ENCODE data around the gene SLC20A1.
"Not testable (repeated sequence)": the region's sequence is repeated elsewhere in the genome, so short reads cannot be mapped to it uniquely, and the experiment has no call there.

SLC20A1 gene

DNA sequence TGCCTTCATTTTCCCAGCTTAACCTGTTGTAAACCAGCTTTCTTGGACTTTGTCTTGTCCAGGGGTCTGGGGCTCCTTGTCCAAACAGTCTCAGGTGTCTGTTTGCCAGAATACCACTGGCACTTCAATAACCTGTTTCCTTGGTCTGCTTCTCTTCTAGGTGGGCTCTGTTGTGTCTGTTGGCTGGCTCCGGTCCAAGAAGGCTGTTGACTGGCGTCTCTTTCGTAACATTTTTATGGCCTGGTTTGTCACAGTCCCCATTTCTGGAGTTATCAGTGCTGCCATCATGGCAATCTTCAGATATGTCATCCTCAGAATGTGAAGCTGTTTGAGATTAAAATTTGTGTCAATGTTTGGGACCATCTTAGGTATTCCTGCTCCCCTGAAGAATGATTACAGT is 17.0 kb downstream of the SLC20A1 start:
- 91 to 99% methylated on average over 3 of the region's 3 CpGs for WGBS, 2 experiments
- Histone ChIP-seq H3K4me3 (ENCODE audit: insufficient read depth, low read depth, low read length) (no peak overlapping the region), H3K27ac (ENCODE audit: insufficient read depth, low read depth, low read length, poor library complexity, severe bottlenecking) (no peak overlapping the region), H3K4me1 (ENCODE audit: control insufficient read depth, insufficient read depth, low read length) (no peaks in the 10 kb centered on the region), H3K9me3 (ENCODE audit: control insufficient read depth, low read length) (no peaks in the 10 kb centered on the region), H3K36me3 (ENCODE audit: control insufficient read depth, insufficient read depth, low read length) (peaks cover 36% of the 10 kb centered on the region), H3K27me3 (ENCODE audit: control insufficient read depth, insufficient read depth, low read length, poor library complexity, severe bottlenecking) (no peaks in the 10 kb centered on the region)

DNA sequence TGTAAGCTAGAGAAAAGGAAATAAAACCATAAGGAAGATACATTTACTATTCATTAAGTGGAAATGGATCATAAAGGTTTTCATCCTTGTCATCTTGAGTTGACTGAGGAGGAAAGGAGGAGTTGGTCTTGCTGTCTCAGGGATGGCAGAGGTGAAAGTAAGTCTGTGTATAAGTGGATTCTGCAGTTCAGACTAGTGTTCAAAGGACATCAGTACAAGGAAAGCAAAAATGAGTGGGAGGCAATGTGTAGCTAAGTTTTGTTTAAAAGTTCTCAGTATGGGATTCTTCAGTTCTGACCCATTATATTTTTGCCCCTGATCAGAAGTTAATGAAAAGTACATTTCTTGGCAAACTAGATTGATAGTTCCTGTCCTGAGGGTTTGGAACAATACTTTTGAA is 18.9 kb downstream of the SLC20A1 start:
- H3K36me3 ChIP-seq (ENCODE audit: control insufficient read depth, insufficient read depth, low read length) = peaks cover 23% of the 10 kb centered on the region
- H3K9me3 ChIP-seq (ENCODE audit: control insufficient read depth, low read length) = no peaks in the 10 kb centered on the region
- H3K4me3 ChIP-seq (ENCODE audit: insufficient read depth, low read depth, low read length) = no peak overlapping the region
- H3K27ac ChIP-seq (ENCODE audit: insufficient read depth, low read depth, low read length, poor library complexity, severe bottlenecking) = no peak overlapping the region
- no peaks in the 10 kb centered on the region for H3K27me3 ChIP-seq (ENCODE audit: control insufficient read depth, insufficient read depth, low read length, poor library complexity, severe bottlenecking)
- no peaks in the 10 kb centered on the region for H3K4me1 ChIP-seq (ENCODE audit: control insufficient read depth, insufficient read depth, low read length)

DNA sequence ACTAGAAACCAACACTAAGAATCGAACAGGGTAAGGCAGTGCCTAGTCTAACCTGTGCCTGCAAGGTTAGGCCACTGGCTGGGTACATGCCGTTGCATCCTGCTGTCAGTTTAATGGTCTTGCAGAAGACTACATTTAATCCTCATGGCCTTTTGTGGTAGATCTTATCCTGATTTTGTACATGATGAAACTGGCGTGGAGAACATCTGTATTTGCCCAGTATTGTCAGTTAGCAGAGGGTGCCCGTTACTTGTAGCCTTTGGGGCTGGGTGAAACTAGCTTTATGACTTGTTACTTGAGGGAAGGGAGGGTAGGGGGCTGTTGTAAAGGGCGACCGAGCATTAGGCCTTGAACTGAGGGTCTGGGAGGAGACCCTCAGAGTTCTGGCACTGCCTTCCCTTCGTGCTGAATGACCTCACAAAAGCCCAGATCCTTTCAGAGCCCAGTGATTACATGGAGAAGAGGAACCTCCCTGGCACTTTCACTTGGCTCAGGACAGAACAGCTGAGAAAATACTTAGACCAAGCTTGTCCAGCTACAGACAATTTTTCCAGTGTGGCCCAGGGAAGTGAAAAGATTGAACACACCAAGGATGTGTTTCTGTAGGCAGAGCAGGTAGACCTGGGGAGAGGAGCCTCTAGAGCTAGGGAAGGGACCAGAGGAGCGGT is 19.5 kb downstream of the SLC20A1 start:
- H3K27me3 ChIP-seq (ENCODE audit: control insufficient read depth, insufficient read depth, low read length, poor library complexity, severe bottlenecking) = no peaks in the 10 kb centered on the region
- peaks cover 20% of the 10 kb centered on the region for H3K36me3 ChIP-seq (ENCODE audit: control insufficient read depth, insufficient read depth, low read length)
- WGBS, 2 experiments = 91 to 95% methylated on average over 8 of the region's 8 CpGs
- H3K9me3 ChIP-seq (ENCODE audit: control insufficient read depth, low read length) = no peaks in the 10 kb centered on the region
- no peak overlapping the region for H3K4me3 ChIP-seq (ENCODE audit: insufficient read depth, low read depth, low read length)
- H3K4me1 ChIP-seq (ENCODE audit: control insufficient read depth, insufficient read depth, low read length) = no peaks in the 10 kb centered on the region
- no peak overlapping the region for H3K27ac ChIP-seq (ENCODE audit: insufficient read depth, low read depth, low read length, poor library complexity, severe bottlenecking)

DNA sequence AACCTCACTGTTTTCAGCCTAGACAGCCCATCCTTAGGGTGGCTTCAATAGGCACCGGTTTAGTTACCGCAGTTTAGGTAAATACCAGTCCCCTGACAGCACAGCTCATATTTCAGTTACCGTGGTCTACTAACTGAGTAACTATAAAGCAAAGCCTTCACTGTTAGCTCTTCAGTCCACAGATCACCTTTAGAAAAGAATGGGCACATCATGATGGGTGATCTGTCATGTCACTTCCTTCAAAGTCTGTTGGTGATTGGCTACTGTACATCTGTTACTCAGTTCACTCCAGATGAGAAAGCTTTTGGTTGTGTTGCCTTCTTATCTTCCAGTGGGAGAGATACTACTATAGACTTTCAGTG is 21.0 kb downstream of the SLC20A1 start:
- no peak overlapping the region for H3K4me3 ChIP-seq (ENCODE audit: insufficient read depth, low read depth, low read length)
- H3K27ac ChIP-seq (ENCODE audit: insufficient read depth, low read depth, low read length, poor library complexity, severe bottlenecking) = no peak overlapping the region
- H3K27me3 ChIP-seq (ENCODE audit: control insufficient read depth, insufficient read depth, low read length, poor library complexity, severe bottlenecking) = no peaks in the 10 kb centered on the region
- H3K9me3 ChIP-seq (ENCODE audit: control insufficient read depth, low read length) = no peaks in the 10 kb centered on the region
- peaks cover 19% of the 10 kb centered on the region for H3K36me3 ChIP-seq (ENCODE audit: control insufficient read depth, insufficient read depth, low read length)
- no peaks in the 10 kb centered on the region for H3K4me1 ChIP-seq (ENCODE audit: control insufficient read depth, insufficient read depth, low read length)
- WGBS, 2 experiments = 86 to 90% methylated on average over 3 of the region's 3 CpGs

DNA sequence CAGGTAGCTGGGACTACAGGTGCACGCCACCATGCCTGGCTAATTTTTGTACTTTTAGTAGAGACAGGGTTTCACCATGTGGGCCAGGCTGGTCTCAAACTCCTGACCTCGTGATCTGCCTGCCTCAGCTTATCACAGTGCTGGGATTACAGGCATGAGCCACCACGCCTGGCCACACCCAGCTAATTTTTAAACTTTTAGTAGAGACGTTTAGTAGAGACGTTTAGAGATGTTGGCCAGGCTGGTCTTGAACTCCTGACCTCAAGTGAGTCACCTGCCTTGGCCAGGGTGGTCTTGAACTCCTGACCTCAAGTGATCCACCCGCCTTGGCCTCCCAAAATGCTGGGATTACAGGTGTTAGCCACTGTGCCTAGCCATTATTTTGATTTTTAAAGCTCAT is 21.8 kb downstream of the SLC20A1 start:
- WGBS, 2 experiments = 88 to 94% methylated on average over 6 of the region's 6 CpGs
- H3K27ac ChIP-seq (ENCODE audit: insufficient read depth, low read depth, low read length, poor library complexity, severe bottlenecking); H3K9me3 ChIP-seq (ENCODE audit: control insufficient read depth, low read length); H3K27me3 ChIP-seq (ENCODE audit: control insufficient read depth, insufficient read depth, low read length, poor library complexity, severe bottlenecking); H3K4me1 ChIP-seq (ENCODE audit: control insufficient read depth, insufficient read depth, low read length); H3K4me3 ChIP-seq (ENCODE audit: insufficient read depth, low read depth, low read length): not testable (repeated sequence)
- peaks cover 13% of the 10 kb centered on the region for H3K36me3 ChIP-seq (ENCODE audit: control insufficient read depth, insufficient read depth, low read length)

DNA sequence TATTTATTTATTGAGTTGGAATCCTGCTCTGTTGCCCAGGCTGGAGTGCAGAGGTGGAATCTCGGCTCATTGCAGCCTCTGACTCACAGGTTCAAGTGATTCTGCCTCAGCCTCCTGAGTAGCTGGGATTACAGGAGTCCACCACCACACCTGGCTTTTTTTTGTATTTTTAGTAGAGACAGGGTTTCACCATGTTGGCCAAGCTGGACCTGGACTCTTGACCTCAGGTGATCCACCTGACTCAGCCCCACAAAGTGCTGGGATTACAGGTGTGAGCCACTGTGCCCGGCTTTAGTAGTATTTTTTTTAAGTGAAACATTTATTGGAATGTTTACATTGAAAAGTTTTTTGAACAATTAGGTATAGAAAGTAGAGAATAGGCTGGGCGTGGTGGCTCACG is 23.9 kb downstream of the SLC20A1 start:
- Histone ChIP-seq H3K9me3 (ENCODE audit: control insufficient read depth, low read length) (no peaks in the 10 kb centered on the region), H3K4me3 (ENCODE audit: insufficient read depth, low read depth, low read length) (no peak overlapping the region), H3K36me3 (ENCODE audit: control insufficient read depth, insufficient read depth, low read length) (no peaks in the 10 kb centered on the region), H3K27ac (ENCODE audit: insufficient read depth, low read depth, low read length, poor library complexity, severe bottlenecking) (no peak overlapping the region), H3K27me3 (ENCODE audit: control insufficient read depth, insufficient read depth, low read length, poor library complexity, severe bottlenecking) (no peaks in the 10 kb centered on the region), H3K4me1 (ENCODE audit: control insufficient read depth, insufficient read depth, low read length) (no peaks in the 10 kb centered on the region)
- 92% methylated on average over 4 of the region's 4 CpGs for WGBS, 2 experiments

DNA sequence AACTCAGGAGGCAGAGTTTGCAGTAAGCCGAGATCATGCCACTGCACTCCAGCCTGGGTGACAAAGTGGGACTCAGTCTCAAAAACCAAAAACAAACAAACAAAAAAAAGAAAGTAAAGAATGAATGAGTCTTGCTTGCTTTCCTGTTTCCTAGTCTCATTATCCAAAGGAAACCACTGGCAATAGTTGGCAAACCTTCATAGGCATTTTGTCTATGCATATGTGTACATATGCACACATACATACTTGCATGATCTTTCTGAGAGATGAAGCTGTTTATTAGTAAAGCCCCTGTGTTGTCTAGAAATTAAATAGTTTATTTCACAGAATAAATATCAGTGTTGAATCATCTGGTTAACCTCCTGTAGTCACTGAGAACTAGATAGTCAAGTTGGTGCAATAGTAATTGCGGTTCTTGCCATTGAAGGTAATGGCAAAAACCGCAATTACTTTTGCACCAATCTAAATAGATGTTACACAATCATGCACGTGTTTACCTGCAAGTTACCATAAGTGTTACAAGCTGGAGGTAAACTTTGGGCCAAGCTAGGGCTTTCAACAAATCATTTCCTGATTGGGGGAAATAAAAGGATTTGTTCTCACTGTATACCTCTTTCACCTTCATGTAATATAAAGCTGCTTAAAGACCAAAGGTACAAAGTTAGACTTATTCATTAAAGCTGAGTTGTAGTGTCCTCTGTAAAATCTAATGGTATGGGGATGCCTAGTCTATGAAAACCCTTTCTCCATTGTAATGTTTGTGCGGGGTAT is 24.7 kb downstream of the SLC20A1 start:
- H3K27ac ChIP-seq (ENCODE audit: insufficient read depth, low read depth, low read length, poor library complexity, severe bottlenecking) = no peak overlapping the region
- no peak overlapping the region for H3K4me3 ChIP-seq (ENCODE audit: insufficient read depth, low read depth, low read length)
- H3K27me3 ChIP-seq (ENCODE audit: control insufficient read depth, insufficient read depth, low read length, poor library complexity, severe bottlenecking) = no peaks in the 10 kb centered on the region
- no peaks in the 10 kb centered on the region for H3K4me1 ChIP-seq (ENCODE audit: control insufficient read depth, insufficient read depth, low read length)
- H3K36me3 ChIP-seq (ENCODE audit: control insufficient read depth, insufficient read depth, low read length) = no peaks in the 10 kb centered on the region
- no peaks in the 10 kb centered on the region for H3K9me3 ChIP-seq (ENCODE audit: control insufficient read depth, low read length)
- WGBS, 2 experiments = 93% methylated on average over 4 to 5 of the region's 5 CpGs

DNA sequence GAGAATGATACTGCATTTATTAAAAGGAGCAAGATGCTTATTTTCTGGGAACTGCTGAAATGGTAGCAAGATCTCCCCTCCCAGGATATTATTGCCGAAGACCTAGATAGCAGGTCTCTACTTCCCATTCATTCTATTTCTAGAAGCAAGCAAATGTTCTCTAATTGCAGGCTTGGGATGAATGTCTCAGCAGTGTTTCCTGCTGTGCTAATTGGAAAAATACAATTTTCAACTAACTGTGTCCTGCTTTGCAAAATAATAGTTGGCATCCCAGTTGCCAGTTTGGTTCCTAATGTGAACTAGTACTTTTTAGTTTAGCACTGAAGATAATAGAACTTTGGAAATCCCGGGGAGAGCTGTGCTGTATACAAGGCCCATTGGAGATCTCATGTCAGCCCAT is 26.1 kb downstream of the SLC20A1 start:
- no peaks in the 10 kb centered on the region for H3K9me3 ChIP-seq (ENCODE audit: control insufficient read depth, low read length)
- no peaks in the 10 kb centered on the region for H3K27me3 ChIP-seq (ENCODE audit: control insufficient read depth, insufficient read depth, low read length, poor library complexity, severe bottlenecking)
- H3K4me3 ChIP-seq (ENCODE audit: insufficient read depth, low read depth, low read length) = no peak overlapping the region
- WGBS, 2 experiments = 33 to 54% methylated on average over 2 of the region's 2 CpGs
- no peaks in the 10 kb centered on the region for H3K4me1 ChIP-seq (ENCODE audit: control insufficient read depth, insufficient read depth, low read length)
- H3K27ac ChIP-seq (ENCODE audit: insufficient read depth, low read depth, low read length, poor library complexity, severe bottlenecking) = no peak overlapping the region
- no peaks in the 10 kb centered on the region for H3K36me3 ChIP-seq (ENCODE audit: control insufficient read depth, insufficient read depth, low read length)

DNA sequence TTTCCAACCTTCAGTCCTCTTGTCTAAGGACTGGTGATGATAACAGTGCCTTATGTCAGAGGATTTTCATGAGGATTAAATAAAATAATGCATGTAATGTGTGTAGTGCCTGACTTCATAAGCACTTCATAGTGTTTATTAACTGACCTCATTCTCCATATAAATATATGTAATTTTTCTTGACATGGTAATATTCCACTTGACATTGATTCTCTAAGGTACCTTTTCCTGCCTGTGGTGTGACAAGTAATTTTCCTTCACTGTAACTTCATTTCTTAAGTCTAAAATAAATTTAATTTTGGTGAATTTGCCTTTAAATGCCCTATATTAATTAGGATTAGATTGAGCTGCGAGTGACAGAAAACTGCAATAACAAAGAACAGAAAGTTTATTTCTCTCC is 27.3 kb downstream of the SLC20A1 start:
- Histone ChIP-seq H3K27me3 (ENCODE audit: control insufficient read depth, insufficient read depth, low read length, poor library complexity, severe bottlenecking) (no peaks in the 10 kb centered on the region), H3K27ac (ENCODE audit: insufficient read depth, low read depth, low read length, poor library complexity, severe bottlenecking) (no peak overlapping the region), H3K36me3 (ENCODE audit: control insufficient read depth, insufficient read depth, low read length) (no peaks in the 10 kb centered on the region), H3K4me1 (ENCODE audit: control insufficient read depth, insufficient read depth, low read length) (no peaks in the 10 kb centered on the region), H3K9me3 (ENCODE audit: control insufficient read depth, low read length) (no peaks in the 10 kb centered on the region), H3K4me3 (ENCODE audit: insufficient read depth, low read depth, low read length) (no peak overlapping the region)
- WGBS, 2 experiments = 83 to 100% methylated on average over 1 of the region's 1 CpG

DNA sequence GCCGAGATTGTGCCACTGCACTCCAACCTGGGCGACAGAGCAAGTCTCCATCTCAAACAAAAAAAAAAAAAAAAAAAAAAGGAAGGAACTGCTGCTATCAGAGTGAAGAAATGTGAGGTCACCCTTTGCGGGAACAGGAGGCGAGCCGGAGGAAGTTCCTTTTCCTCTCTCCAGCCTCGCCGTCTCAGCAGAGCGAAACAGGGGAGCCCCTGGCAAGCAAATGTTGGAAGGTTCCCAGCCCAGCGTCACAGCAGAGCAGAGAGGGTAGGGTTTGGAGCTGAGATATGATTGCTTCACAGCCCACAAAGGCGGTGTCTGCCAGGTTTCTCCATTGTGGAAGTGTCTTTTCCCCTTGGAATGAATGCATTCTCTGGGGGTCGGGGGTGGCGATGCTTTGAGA is 28.5 kb downstream of the SLC20A1 start:
- Histone ChIP-seq H3K4me3 (ENCODE audit: insufficient read depth, low read depth, low read length) (no peak overlapping the region), H3K4me1 (ENCODE audit: control insufficient read depth, insufficient read depth, low read length) (no peaks in the 10 kb centered on the region), H3K9me3 (ENCODE audit: control insufficient read depth, low read length) (no peaks in the 10 kb centered on the region), H3K27ac (ENCODE audit: insufficient read depth, low read depth, low read length, poor library complexity, severe bottlenecking) (no peak overlapping the region), H3K36me3 (ENCODE audit: control insufficient read depth, insufficient read depth, low read length) (no peaks in the 10 kb centered on the region), H3K27me3 (ENCODE audit: control insufficient read depth, insufficient read depth, low read length, poor library complexity, severe bottlenecking) (no peaks in the 10 kb centered on the region)
- WGBS, 2 experiments = 93 to 95% methylated on average over 11 to 12 of the region's 12 CpGs
